ENCODE results near the gene DENND5A.

DNA sequence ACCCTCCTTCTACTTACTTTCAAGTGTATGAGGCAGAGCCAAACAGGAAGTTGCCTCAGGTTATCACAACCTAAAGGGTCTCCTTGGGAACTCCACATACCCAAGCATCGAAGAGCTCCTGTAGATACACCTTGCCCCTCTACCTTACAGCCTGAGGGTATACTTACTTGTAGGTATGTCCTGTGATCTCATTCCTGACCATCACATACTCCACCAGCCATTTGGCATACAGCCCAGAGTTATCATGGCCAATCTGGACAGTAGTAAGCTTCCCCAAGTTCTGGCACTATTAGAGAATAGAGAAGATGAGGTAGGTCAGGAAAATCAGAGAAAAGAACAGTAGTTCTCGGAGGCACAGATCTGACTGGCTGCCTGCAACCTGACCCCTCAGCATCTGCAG, 120.3 kb downstream of the DENND5A start:
- TF ChIP-seq, protein P1, sequence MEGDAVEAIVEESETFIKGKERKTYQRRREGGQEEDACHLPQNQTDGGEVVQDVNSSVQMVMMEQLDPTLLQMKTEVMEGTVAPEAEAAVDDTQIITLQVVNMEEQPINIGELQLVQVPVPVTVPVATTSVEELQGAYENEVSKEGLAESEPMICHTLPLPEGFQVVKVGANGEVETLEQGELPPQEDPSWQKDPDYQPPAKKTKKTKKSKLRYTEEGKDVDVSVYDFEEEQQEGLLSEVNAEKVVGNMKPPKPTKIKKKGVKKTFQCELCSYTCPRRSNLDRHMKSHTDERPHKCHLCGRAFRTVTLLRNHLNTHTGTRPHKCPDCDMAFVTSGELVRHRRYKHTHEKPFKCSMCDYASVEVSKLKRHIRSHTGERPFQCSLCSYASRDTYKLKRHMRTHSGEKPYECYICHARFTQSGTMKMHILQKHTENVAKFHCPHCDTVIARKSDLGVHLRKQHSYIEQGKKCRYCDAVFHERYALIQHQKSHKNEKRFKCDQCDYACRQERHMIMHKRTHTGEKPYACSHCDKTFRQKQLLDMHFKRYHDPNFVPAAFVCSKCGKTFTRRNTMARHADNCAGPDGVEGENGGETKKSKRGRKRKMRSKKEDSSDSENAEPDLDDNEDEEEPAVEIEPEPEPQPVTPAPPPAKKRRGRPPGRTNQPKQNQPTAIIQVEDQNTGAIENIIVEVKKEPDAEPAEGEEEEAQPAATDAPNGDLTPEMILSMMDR (IDR thresholded peaks at IDR 0.05), result no peak
- TF ChIP-seq EZH2 (IDR thresholded peaks at IDR 0.05; ENCODE audit: borderline replicate concordance, insufficient read depth, low read depth, low read length, poor library complexity, severe bottlenecking), result no peak
